ENCODE results near the gene TAS2R19.

TAS2R19 gene

DNA sequence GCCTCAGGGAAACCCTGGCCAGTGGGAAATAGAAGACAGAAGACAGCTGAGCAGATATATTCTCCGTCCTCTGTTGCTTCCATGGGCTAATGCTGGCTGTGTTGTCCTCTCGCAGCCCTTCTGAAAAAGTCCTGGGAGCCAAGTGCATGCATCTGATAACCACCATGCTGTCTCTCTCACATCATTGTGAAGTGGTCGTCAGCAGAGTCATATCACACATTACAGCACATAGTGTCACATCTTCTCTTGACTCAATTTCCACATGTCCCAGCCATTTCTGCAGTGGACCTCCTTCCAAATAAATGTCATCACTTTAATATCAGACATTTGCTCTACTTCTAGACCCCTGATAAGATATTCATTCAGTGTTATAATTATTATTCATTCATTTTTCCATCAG is 28.1 kb downstream of the TAS2R19 start:
- TF ChIP-seq CTCF (IDR thresholded peaks at IDR 0.05; ENCODE audit: insufficient read depth, low read depth, low read length, missing control alignments), result no peak
- no peak for DNase-seq (ENCODE audit: low read depth)
- no peak overlapping the region for H3K4me3 ChIP-seq (ENCODE audit: low read length)

DNA sequence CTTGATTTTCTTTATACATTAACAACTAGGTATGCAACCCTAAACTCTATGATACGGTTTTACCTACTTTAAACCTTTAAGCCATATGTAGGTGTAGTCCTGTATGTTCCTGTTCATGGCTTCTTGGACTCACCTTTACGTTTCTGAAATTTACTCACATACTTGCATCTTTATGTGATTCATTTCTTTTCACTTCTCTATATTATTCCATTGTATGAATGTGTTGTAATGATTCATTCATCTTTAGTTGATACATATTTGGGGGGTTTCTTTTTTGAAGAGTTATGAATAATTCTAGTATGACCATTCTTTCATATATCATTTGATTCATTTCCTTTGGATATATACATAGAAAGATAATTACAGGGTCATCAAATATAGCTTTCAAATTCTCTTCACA is 33.3 kb downstream of the TAS2R19 start:
- TF ChIP-seq CTCF (IDR thresholded peaks at IDR 0.05; ENCODE audit: insufficient read depth, low read depth, low read length, missing control alignments), result no peak
- no peak overlapping the region for H3K4me3 ChIP-seq (ENCODE audit: low read length)
- no peak for DNase-seq (ENCODE audit: low read depth)

DNA sequence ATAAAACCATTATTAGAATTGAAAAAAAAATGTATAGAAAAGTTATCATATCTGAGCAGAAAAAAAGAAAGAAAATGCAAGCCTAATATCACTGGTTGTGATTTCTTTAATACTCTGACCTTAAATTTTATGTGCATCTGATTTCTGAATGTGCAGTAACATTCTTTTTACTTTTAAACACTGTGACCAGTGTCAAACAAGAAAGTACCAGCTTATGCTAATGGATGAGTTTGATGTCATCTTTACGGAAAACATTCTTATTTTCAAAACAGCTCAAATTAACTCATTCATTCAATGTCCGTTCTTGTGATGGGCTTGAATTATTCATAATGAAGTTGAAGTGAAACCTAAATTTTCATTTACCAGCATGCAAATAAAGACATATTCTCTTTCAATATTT is 35.6 kb downstream of the TAS2R19 start, which contains the start of gene TAS2R50:
TSS of gene TAS2R50 (minus strand) at position 101 of the 400 bp plus-strand sequence. CDS start at position 49, 52 bp downstream.
- no peak for DNase-seq (ENCODE audit: low read depth)
- TF ChIP-seq CTCF (IDR thresholded peaks at IDR 0.05; ENCODE audit: insufficient read depth, low read depth, low read length, missing control alignments), result no peak
- H3K4me3 ChIP-seq (ENCODE audit: low read length), result no peak within 1 kb of the TSS

DNA sequence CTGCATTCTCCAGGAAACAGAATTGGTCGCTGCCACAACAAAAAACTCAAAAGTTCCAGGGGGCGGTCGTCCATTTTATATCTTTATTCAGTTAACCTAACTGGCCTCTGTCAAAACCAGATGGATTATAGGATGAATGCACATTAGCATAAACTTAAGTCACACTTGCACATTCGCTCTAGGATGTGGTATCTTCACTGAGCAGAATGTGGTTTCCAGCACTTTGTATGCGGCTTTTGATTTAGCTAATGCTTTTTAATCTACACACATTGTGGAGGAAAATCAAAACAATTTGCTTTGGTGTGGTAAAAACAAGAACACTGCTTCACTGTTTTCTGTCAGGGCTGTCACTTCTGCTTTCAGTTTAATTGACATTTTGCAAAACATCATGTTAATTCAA is 40.2 kb downstream of the TAS2R19 start:
- DNase-seq (ENCODE audit: low read depth), result no peak
- TF ChIP-seq CTCF (IDR thresholded peaks at IDR 0.05; ENCODE audit: insufficient read depth, low read depth, low read length, missing control alignments), result no peak
- no peak overlapping the region for H3K4me3 ChIP-seq (ENCODE audit: low read length)

- DNase-seq (ENCODE audit: low read depth), result no peak
- H3K4me3 ChIP-seq (ENCODE audit: low read length), result no peak overlapping the region
Measured at GRCh38 chr12:10974965-10975364, 47.5 kb downstream of the TAS2R19 start.

More at GRCh38 chr12:10974965-10975364, 47.5 kb downstream of the TAS2R19 start:
- TF ChIP-seq CTCF (IDR thresholded peaks at IDR 0.05; ENCODE audit: insufficient read depth, low read depth, low read length, missing control alignments), result no peak

Data from epithelial cell of esophagus (primary cell).